ENCODE measurements around the gene LRRC27. TPM values are rescaled to one million over a fixed set of nuclear protein-coding genes. Genes with fewer than 3 reads are reported as not detected.
A peak's percentile ranks its signal among the peaks of the same experiment; 100 is the strongest.
"Not testable (repeated sequence)": the region's sequence is repeated elsewhere in the genome, so short reads cannot be mapped to it uniquely, and the experiment has no call there.

Gene LRRC27
- total RNA-seq, 1 donor from 2014 or later, result 12.4 TPM

DNA sequence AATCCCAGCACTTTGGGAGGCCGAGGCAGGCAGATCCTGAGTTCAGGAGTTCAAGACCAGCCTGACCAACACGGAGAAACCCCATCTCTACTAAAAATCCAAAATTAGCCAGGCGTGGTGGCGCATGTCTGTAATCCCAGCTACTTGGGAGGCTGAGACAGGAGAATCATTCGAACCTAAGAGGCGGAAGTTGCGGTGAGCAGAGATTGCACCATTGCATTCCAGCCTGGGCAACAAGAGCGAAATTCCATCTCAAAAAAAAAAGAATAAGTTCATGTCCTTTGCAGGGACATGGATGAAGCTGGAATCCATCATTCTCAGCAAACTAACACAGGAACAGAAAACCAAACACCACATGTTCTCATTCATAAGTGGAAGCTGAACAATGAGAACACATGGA, 17.1 kb upstream of the LRRC27 start:
- not testable (repeated sequence) for DNase-seq (ENCODE audit: low spot score)

DNA sequence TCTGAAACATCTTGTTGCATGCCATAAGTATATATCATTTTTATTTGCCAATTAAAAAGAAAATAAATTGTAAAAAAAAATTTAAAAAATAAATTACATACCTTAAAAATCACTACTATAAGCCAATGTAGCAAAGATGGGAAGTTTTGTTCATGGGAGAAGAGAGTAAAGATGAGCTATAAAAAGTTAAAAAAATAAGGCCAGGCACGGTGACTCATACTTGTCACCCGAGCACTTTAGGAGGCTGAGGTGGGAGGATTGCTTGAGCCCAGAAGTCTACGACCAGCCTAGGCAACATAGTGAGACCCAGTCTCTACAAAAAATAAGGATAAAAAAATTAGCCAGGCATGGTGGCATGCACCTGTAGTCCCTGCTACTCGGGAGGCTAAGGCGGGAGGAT, 15.9 kb upstream of the LRRC27 start:
- DNase-seq (ENCODE audit: low spot score), result no peak

DNA sequence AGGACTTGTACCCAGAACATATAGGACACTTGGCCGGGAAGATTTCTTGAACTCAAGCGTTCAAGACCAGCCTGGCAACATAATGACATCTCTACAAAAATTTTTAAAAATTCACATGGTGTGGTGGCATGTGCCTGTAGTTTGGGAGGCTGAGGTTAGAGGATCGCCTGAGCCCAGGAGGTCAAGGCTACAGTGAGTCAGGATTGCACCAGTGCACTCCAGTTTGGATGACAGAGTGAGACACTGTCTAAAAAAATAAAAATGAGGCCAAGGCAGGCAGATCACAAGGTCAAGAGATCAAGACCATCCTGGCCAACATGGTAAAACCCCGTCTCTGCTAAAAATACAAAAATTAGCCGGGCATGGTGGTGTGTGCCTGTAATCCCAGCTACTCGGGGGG, 14.5 kb upstream of the LRRC27 start:
- DNase-seq (ENCODE audit: low spot score), result not testable (repeated sequence)

DNA sequence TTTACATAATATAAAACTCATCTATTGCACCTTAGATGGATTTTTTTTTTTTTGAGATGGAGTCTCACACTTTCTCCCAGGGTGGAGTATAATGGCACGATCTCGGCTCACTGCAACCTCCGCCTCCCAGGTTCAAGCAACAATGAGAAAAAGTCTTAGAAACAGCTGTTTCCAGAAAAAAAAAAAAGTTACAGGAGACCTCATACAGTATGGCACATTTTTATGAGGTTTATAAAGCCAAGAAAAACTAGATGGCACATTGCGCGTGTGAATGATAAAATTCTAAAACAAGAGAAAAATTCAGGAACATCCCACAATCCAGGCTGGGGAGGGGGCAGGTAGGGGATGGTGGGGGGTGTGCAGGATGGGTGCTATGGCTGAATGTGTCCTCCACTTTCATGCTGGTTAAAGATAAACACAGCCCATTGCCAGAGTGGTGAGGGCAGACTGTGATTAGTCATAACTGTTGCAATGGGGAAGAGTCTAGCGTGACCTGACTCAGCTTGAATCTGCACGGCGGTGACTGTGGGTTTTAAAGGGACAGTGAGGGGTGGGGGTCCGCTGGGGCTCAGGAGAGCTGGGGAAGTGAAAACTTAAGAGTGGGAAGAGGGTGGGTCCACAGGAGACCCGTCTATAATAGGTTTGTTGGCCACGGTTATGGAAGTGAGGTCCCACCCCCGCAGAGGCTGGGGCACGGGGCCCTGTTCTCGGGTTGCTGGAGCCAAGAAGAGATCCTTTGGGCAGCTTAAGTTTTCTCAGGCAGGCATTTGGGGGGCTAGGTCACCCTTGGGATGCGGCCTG, 11.9 kb upstream of the LRRC27 start:
- DNase-seq (ENCODE audit: low spot score), result peak; percentile 25

DNA sequence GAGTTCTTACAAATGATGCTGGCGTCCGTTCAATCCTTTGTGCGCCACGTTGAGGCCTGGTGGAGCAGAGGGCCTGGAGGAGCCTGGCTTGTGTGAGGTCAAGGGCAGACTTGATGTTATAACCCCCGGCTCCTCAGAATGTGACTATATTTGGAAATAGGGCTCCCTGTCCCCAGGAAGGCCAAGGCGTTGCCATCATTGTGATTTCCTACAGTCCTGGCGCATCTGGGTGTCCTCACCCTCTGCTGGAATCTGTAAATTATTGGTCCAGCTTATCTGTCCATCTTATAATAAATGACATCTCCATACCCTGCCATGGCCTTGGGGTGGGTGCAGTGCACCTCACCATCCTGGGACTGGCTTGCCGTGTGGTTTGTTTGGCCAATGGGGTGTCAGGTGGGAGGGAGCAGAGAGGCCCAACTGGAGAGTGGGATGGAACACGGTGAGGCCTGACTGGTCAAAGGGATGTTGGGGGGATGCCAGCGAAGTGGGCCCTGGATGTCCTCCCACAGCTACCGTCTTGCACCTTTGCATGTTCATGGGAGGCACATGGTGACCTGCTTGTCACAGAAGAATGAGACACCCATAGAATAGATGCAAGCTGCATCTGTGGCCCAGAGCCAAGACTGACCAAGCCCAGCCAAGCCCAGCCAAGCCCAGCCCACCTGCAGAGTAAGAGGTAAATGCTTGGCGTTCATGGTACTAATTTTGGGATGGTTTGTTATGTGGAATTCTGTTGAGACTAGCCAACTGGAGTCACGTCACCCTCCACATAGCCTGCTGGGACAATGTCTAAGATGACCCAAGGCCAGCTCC, 11.1 kb upstream of the LRRC27 start:
- no peak for DNase-seq (ENCODE audit: low spot score)

DNA sequence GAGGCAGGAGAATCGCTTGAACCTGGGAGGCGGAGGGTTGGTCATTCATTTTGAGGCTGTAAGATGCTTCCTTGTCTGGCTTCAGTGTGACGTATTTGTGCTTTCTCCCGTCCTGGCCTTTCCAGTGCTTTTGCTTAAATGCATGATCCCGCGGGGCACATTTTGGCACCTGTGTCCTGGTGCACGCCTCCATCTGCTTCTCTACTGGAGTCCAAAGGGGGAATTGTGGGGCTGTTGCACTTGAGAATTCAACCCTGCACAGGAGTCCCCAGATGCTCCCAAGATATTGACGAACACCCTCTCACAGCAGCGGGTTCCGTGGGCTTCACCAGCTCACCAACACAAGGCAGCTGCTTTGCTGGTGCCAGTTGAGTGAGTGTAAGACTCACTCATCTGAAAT, 10.3 kb upstream of the LRRC27 start:
- DNase-seq (ENCODE audit: low spot score), result no peak

DNA sequence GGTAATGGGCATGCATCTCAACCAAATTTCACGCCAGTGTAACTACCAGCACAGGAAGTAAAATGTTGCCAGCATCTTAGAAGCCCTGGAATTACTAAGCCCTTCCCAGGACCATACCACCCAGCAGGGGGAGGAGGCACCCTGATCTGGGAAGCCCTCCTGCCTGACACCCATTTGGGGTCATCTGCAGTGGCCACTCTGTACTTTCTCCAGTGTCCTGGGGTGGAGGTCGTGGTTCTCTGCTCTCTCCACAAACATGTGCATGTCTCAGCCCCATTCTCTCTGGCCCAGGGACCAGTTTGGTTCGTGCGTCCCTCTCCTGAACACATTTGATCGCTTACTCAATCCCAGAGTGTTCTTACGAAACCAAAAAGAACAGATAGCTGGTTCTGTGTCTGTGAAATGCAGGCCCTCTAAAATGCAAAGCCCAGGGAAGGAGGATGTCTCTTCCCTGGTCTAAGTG, 9.4 kb upstream of the LRRC27 start:
- no peak for DNase-seq (ENCODE audit: low spot score)

DNA sequence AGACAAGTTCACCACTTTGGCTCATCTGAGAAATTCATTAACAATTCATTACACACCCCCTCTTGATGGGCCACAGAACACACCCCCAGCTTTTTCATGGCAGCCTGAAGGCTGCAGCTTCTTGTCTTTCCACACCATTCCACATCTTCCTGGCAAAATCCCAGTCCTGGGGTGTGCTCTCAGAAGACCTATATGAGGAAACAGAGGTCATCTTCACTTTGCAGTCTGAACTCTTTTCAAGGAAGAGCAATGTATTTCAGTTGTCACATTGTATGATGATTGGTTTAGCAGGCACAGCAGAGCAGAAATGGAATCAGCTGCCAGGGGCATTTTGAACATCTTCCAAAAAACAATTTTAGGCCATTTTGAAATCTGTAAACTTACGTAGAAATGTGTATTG, 7.8 kb upstream of the LRRC27 start:
- no peak for DNase-seq (ENCODE audit: low spot score)

DNA sequence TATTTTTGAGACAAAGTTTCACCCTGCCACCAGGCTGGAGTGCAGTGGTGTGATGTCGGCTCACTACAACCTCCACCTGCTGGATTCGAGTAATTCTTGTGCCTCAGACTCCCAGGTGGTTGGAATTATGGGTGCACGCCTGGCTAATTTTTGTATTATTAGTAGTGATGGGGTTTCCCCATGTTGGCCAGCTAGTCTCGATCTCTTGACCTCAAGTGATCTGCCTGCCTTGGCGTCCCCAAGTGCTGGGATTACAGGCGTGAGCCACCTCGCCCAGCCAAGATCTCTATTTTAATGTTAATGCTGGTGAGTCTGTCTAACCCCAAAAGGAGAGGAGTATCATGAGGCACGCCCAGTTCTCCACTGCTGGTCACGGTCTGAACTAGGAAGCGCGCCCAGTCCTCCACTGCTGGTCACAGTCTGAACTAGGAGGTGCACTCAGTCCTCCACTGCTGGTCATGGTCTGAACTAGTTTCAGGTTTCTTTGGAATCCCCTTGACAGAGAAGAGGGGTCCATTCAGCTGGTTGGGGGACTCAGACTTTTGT, 5.6 kb upstream of the LRRC27 start:
- DNase-seq (ENCODE audit: low spot score), result no peak

DNA sequence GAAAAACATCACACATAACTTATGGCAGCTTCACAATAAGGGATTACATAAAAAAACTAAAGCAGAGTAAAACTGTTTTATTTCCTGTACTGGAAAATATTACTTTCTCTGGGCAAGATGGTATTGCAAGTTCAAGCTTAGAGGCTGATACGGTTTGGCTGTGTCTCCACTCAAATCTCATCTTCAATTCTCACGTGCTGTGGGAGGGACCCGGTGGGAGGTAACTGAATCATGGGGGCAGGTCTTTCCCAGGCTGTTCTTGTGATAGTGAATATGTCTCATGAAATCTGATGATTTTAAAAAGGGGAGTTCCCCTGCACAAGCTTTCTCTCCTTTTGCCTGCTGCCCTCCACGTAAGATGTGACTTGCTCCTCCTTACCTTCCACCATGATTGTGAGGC, 5.1 kb upstream of the LRRC27 start:
- no peak for DNase-seq (ENCODE audit: low spot score)

DNA sequence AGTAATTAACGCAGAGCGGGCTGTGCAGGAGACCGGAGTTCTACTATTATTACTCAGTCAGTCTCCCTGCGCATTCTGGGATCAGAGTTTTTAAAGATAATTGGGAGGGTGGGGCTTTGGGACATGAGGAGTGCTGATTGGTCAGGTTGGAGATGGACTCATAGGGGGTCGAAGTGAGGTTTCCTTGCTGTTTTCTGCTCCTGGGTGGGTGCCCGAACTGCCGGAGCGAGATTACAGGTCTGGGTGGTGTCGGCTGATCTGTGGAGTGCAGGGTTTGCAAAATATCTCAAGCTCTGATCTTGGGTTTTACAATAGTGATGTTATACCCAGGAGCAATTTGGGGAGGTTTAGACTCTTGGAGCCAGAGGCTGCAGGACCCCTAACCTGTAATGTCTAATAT, 3.9 kb upstream of the LRRC27 start:
- DNase-seq (ENCODE audit: low spot score), result no peak

DNA sequence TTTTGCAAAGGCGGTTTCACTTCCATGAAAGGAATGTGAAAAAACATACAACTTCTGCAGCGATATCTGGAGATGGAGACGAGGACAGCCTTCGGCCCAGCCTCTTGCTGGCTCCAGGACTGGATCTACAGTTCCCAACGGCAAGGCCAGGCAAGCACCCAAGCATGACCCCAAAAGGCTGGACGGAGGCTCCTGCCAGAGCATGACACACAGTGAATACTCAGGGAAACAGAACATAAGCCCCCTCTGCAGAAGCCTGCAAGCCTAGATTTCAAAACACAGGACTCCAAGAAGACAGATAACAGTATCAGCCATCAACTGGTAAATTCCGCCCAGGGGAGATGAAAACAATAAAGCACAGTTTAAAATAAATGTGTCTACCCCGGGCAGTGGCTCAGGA, 3.3 kb upstream of the LRRC27 start:
- DNase-seq (ENCODE audit: low spot score), result no peak

DNA sequence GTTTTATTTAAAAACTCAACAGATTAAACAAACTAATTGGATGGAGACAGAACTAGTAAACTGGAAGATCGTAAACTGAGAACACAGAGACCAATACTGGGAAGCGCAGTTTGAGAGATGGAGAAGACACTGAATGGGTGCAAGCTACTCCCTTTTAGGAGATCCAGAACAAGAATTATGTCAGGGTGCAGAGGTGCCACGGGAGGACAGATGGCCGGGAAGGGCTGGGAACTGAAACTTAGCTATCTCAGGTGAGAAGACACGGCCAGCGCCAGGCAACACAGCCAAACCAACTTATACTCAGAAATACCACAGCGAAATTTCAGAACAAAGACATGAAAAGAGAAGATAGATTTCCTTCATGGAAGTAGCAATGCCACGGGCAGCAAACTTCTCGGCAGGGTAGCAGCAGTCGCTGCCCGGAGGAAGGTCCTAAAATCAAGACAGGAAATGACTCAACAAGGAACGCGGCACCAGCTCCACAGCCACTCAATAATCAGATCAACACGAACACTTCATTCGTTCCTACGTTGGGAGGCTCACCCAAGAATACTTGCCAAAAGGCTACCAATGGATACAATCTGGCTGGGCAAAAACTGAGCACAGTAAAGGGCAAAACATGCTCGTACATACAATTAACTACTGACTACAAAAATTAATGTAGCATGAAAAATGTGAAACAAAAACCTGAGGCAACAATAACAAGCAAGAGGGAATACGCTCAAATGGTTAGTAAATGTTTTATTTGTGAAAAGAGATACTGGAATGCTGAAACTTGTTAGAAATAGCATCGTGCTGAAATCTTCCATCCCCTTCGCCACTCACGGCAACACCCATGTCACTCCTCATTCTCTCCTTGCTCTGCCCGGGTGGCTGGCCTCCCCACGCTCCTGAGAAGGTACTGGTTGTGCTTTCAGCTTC, 2.2 kb upstream of the LRRC27 start:
- no peak for DNase-seq (ENCODE audit: low spot score)

DNA sequence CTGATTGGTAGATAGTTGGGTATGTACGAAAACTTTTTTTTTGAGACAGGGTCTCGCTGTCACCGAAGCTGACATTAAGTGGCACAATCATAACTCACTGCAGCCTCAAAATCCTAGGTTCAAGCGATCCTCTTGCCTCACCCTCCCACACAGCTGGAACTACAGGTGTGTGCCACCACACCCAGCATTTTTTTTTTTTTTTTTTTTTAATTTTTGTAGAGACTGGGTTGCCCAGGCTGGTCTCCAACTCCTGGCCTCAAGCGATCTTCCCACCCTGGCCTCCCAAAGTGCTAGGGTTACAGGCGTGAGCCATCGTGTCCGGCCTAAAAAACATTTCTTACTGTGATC, 1.5 kb upstream of the LRRC27 start:
- DNase-seq (ENCODE audit: low spot score), result no peak

DNA sequence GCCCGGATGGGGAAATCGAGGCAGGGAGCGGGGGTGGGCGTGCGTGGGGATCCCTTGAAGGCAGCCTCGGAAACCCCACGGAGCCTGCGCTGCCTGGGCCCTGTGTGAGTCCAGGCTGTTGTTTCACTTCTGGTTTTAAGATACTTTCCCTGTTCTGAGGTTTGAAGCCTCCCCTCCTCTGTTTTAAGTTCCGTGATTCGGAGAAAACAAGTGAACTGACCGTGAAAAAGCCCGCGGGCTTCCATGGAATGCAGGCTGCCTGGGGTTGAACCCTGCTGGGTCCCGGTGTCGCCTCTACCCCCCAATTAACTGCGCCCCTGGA, 401 bp downstream of the LRRC27 start:
- no peak for DNase-seq (ENCODE audit: low spot score)

DNA sequence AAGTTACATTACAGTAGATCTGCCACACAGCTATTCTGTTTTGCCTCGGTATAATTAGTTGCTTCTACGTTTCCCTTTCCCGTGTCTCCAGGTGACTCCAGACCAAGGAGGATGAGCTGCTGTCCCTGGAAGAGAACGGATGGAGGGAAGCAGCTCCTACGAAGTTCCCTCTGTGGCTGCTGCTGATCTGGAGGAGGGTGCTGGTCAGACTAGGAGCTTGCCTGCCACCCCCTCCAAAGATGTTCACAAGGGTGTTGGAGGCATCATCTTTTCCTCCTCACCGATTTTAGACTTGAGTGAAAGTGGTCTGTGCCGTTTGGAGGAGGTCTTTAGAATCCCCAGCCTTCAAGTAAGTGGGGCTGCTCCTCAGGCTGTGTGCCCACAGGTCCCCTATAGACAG, 1.4 kb downstream of the LRRC27 start:
- no peak for DNase-seq (ENCODE audit: low spot score)

DNA sequence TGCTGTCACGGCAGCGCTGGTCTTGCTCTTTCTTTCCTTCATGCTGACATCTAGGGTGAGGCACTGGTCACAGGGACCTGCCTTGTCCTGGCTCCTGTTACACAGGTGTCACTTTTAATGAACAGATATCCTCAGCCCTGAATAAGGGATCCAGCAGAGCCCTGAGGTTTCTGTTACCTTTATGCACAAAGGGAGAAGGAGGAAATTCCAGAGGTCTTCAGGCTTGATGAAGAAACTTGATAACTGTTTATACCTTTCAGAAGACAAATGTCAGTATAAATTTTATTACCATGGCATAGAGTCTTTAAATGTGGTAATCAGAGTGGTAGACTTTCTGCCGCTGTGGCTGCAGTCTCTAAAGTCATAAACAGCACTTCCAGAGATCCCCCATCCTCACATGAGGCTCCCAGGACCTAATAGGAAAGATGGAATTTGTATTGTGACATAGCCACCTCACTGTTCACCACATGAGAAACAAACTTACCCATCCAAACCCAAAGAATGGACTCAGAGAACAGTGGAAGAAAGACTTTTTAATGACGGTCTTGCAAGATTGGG, 2.7 kb downstream of the LRRC27 start:
- DNase-seq (ENCODE audit: low spot score), result no peak

DNA sequence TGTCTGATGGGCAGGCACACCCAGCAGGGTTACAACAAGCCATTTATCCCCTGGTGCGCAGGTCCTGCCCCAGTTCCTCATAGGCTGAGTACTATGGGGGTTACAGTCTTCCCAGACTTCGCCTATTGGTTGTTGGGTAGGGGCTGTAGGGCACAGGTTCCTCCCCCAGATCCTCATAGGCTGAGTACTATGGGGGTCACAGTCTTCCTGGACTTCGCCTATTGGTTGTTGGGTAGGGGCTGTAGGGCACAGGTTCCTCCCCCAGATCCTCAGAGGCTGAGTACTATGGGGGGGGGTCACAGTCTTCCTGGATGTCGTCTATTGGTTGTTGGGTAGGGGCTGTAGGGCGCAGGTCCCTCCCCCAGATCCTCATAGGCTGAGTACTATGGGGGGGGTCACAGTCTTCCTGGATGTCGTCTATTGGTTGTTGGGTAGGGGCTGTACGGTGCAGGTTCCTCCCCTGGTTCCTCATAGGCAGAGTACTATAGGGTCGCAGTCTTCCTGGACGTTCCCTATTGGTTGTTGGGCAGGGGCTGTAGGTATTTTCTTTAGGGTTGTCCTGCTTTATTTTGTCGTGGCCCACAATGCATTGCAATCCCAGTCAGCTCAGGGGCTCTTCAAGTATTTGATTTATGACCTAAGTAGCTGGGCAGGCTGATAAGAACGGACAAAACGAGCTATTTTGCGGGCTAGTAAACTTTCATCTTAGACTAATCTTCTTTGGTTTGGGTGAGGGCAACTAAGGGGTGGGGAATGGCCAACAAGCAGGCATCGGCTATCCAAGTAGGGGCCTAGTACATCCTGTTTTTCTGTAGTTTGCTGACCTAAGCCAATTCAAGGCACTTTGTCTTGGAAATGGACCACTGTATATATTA, 3.4 kb downstream of the LRRC27 start:
- DNase-seq (ENCODE audit: low spot score), result peak; percentile 51

DNA sequence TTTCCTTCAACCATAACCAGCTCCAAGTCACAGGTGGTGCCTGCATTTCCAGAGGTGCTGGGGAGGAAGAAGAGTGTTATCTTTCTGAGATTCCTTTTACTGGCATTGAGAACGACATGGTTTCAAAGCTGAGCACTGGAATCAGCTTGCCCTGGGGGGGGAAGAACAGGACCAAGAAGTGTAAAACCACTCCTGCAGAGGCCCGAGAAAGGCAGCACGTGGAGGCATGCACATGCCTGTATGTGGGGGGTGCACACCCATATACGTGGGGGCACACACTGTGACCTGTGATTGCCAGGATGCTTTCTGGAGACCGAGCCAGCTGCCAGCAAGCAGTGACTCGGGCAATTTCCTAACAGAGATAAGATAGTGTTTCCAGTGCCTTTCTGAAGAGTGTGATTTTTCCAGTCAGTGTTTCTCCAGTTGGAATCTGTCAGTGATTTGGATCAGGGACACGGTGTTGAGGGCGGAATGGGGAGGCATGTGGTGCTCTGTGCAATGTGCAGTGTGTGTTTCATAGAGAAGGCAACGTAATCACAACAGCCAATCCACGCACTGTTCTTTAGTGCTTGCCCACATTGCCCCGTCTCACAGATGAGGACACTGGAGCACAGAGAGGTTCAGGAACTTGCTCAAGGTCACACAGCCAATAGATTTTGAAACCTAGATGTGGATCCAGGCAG, 4.2 kb downstream of the LRRC27 start:
- DNase-seq (ENCODE audit: low spot score), result no peak

DNA sequence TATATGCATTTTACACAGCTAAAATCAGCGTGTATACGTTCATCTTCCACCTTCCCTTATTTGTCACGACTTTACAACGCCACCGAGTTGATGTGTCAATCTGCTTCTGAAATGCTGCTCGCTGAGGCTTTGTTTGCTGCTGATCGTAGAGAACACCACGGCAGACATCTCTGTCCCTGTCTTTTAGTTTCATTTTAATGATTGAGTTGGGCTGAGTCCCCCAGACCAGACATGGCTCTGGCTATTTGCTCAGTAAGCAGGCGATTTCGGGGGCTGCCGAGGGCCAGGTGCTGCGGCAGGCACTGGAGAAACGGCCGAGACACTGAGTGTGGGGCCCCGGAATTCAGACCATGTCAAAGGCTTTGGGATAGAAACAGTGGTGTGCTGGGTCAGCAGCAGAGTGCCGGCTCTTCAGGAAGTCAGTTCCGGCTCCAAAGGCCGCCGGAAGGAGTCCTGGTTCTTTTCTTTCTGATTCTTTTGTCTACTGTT, 5.0 kb downstream of the LRRC27 start:
- DNase-seq (ENCODE audit: low spot score), result no peak

Data from mucosa of gallbladder (tissue), 1 donor.